CD4-positive, alpha-beta T cell treated with Interleukin-6 at 100 ng/mL for 8 hours (primary cell): ENCODE data around the gene ARHGAP21.

ENCODE experiments used
- DNase-seq: peaks from one replicate; pipeline ENCODE4 v3.0.0-alpha.2; 2020; ENCODE audit warnings: mixed read lengths, low spot score

ARHGAP21 gene

DNA sequence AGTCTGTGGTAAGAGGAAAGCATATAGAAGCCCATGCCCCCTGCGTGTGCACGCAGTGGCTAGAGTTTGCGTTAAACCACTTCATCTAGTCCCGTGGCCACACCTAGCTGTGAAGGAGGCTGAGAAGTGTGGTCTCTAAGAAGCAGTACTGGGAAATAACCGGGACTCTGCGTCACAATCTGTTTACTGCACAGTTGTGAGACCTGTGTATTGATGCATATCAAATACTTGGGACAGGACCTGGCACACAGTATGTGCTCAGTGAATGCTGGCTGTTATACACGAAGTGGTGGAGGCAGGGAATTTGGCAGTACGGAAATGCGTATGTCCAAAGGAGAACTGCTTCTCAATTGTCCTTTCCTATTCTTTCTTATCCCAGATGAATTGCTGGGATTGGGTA is 149.5 kb downstream of the ARHGAP21 start:
- no peak for DNase-seq

GRCh38 chr10:24571870-24572450 is 151.7 kb downstream of the ARHGAP21 start:
- no peak for DNase-seq

- DNase-seq = no peak
Observed at GRCh38 chr10:24570658-24571426, 152.8 kb downstream of the ARHGAP21 start.

DNA sequence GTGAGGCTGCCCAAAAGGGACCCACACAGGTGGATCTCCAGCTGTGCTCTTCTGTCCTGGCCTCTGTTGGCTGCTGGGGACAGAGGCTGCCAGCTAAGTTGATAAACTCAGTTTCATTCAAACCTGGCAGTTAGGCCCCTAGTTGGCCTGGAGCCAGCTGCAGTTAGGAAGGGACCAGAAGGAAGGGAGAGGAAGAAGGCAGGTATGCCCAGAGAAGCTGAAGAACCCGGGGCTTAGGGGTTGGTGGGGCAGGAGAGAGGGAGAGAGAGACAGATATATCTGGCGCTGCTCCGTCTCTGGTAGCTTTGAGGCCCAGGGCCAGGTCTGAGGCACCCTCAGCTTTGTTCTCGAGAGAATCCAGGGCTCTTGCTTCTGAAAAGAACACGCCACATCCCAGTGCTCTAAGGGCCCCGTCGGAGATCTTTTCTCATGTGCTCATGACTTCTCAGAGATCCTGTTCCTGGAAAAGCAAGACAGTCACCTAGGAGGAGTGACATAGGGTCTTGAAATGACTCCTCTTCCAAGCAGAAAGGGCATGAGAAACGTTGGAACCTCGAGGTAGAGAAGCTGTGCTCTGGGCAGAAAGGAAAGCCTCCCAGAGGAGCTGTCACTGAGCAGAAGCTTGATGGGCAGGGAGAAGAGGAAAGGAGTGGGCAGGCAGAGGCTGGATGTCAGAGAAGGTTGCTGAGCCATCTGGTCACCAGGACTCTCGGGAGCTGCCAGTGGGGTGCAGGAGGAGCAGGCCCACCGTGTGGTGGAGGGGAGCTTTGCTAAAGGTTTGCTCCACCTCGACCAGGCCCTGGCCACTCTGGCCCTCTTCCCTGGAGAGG is 153.6 kb downstream of the ARHGAP21 start:
- DNase-seq = no peak

GRCh38 chr10:24569330-24569796 is 154.3 kb downstream of the ARHGAP21 start:
- no peak for DNase-seq

- no peak for DNase-seq
Observed at GRCh38 chr10:24568042-24568441, 155.6 kb downstream of the ARHGAP21 start.

GRCh38 chr10:24561453-24561852 is 162.2 kb downstream of the ARHGAP21 start:
- DNase-seq = no peak

DNA sequence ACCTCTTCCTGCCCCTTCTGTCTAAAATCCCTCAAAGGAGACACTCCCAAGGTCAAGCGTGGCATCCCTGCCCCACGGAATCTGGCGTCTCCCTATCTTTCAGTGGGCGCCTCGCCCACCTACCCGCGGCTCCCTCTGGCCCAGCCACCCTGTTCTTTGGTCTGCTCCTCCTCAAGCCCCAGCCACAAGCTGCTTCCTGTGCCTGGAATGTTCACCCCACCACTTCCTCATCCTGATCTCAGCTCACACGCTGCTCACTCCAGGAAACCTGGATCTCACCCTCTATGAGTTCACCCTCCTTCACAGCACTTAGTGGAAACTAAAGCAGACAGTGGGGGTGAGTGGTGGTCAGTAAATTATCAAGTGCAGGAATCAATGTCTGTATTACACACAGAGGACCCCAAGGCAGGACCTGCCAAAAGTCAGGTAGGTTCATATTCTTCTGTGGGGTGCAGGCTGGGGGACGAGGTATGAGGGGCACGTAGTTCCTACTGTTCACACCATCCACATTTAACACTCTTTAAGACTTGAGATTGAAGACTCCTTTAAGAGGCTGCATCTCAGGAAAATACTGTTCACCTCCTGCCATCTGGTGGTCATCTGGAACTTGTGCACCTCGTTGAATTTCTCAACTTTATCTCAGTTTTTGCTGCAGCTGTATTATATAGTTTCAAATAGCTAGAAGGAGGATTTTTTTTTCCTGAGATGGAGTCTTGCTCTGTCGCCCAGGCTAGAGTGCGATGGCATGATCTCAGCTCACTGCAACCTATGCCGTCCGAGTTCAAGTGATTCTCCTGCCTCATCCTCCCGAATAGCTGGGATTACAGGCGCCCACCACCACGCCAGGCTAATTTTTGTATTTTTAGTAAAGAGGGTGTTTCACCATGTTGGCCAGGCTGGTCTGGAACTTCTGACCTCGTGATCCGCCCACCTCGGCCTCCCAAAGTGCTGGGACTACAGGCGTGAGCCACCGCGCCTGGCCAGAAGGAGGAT is 166.6 kb downstream of the ARHGAP21 start:
- no peak for DNase-seq

GRCh38 chr10:24556126-24556749 is 167.4 kb downstream of the ARHGAP21 start:
- no peak for DNase-seq

- no peak for DNase-seq
Observed at GRCh38 chr10:24554036-24554435, 169.7 kb downstream of the ARHGAP21 start.

DNA sequence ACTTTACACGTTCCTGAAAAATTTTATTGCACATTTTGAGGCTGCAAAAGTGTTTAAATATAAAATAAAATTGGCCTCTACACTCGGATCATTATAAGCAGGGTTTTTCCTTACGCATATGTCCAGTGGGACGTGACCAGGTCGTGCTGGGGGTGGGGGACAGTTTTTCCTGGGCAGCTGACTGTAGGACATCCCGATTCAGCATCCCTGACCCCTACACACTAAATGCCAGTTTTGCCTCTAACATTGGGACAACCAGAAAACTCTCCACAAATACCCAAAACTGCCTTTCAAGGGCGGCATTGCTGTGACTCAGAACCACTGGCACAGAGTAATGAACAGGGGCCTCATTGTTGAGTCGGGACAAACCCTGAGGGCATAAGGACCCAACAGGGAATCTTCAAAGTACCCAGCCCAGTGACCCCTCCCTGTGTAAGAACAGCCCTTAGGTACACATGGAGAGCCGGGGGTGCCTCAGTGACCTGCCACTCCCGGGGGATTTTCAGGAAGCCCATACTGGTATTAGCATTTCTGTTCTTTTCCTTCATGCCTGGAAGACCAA is 170.6 kb downstream of the ARHGAP21 start:
- no peak for DNase-seq

- peak; percentile 7 for DNase-seq
Observed at GRCh38 chr10:24552346-24553016, 171.2 kb downstream of the ARHGAP21 start.

DNA sequence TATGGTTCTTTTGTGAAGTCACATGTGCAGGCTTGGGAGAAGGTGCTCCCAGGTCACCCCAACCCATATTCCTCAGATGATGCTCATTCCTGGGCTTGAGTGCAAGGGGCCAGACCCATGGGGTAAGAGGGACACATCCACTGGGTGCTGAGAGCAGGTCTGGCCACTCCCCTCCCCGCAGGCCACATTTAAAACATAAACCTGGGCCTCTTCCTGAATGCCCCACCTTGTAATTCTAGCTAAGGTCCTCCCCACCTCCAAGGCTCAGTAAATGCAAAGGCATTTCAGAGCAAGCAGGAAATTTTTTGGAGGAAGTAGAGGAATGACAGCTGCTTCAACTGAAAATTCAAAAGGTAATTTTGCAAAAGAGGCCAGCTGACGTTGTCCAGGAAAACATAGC is 172.5 kb downstream of the ARHGAP21 start:
- no peak for DNase-seq

DNA sequence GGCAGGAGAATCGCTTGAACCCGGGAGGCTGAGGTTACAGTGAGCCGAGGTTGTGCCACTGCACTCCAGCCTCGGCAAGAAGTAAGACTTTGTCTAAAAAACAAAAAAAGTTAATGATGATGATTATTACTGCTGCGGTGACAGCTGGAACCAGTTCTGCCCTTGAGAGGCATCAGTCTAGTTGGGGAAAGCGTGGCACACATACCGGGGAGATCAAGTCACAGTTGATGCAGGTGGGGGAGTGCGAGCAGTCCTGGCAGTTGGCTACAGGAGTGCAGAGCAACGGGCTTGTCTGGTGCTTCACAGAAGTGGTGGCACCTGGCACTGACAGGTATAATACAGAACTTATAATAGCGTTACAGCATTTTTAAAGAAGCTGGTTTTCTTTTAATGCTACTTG is 173.0 kb downstream of the ARHGAP21 start:
- no peak for DNase-seq

GRCh38 chr10:24545585-24545984 is 178.1 kb downstream of the ARHGAP21 start:
- no peak for DNase-seq

- DNase-seq = no peak
Observed at GRCh38 chr10:24544776-24545175, 178.9 kb downstream of the ARHGAP21 start.

GRCh38 chr10:24542314-24543270 is 181.1 kb downstream of the ARHGAP21 start:
- no peak for DNase-seq

DNA sequence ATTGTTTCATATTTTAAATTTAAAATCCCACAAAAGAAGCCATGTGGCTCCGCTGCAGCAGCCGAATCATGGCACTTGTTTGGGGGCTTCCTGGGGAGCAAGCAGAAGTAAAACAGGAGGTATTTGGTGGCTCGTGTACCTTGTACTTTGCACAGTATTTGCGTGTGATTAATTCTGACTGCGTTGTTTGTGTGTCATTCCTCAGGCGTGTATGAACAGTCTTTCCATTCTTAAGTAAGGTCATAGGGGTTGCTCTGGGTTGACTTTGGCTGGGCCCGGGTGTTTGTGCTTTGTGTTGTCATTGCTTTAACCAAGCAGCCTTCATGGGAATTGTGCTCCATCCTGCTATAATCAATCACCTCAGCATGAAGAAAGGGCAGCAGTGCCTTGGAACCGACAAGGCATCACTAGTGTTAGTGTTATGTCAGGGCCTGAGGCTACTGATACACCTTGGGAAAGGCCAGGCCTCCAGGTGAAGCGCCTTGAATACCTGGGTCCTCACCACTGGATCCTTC is 182.4 kb downstream of the ARHGAP21 start:
- DNase-seq = no peak

- no peak for DNase-seq
Observed at GRCh38 chr10:24536636-24537035, 187.1 kb downstream of the ARHGAP21 start.
